Hematopoietic multipotent progenitor cell treated with erythropoietin and hydrocortisone succinate and interleukin-3 and kit ligand, for 15 days (in vitro differentiated cells): ENCODE results near the gene SSNA1.

Experiments used
- DNase-seq: peaks from one replicate; pipeline ENCODE4 v3.0.0-alpha.2; 2015; ENCODE audit warnings: low spot score

SSNA1 gene

GRCh38 chr9:137201205-137201868 is 12.9 kb downstream of the SSNA1 start:
- DNase-seq, result no peak

DNA sequence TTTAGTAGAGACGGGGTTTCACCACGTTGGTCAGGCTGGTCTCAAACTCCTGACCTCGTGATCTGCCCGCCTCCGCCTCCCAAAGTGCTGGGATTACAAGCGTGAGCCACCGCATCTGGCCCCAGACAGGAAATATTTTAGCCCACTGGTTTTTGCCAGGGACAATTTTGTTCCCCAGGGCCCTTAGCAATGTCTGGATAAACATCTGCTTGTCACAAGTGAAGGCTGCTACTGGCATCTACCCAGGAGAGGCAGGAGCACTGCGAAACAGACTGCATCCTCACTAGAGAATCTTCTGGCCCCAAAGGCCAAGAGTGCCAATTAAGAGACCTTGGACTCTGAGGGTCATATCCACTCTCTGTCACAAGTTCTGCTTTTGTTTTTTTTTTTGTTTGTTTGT is 14.5 kb downstream of the SSNA1 start:
- no peak for DNase-seq

- no peak for DNase-seq
Measured at GRCh38 chr9:137204731-137205125, 16.3 kb downstream of the SSNA1 start.

DNA sequence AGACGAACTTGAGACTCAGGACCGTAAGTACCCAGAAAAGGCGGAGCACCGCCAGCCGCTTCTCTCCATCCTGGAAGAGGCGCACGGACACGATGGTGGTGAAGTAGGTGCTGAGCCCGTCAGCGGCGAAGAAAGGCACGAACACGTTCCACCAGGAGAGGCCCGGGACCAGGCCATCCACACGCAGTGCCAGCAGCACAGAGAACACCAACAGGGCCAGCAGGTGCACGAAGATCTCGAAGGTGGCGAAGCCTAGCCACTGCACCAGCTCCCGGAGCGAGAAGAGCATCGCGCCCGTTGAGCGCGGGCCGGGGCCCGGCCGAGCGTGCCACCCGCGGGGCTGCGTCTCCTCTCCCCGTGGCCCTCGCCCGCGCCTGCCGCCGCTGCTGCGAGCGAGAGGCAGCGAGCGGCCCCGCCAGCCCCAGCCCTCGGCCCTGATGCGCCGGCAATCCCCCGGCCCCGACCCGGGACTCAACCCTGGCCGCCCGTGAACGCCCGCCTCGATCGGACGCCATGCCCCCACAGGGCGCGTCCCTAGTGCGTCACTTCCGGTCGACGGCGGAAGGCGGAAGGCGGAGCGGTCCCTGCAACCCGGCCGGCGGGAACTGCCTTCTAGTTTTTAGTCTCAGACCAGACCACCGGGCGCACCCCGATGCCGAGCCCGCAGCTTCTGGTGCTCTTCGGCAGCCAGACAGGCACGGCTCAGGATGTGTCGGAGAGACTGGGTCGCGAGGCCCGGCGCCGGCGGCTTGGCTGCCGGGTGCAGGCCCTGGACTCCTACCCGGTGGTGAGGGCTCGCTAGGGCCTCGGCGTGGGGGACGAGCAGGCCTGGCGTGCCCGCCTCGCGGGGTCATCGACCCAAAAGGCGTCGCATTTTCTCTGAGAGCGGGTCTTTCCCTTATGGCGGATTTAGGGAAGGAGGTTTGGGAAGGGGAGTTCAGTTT is 16.9 kb downstream of the SSNA1 start, which contains the start of the genes NDOR1 and TMEM203:
Gene NDOR1 (plus strand): TSS at position 575 of the 944 bp plus-strand sequence. CDS start 78 bp downstream, at position 653.
Gene TMEM203 (minus strand): TSS at position 523 of the 944 bp plus-strand sequence. CDS start 234 bp downstream, at position 289.
- peak; percentile 92 for DNase-seq

- peak; percentile 66 for DNase-seq
Measured at GRCh38 chr9:137206602-137207001, 18.1 kb downstream of the SSNA1 start.

- DNase-seq, result no peak
Measured at GRCh38 chr9:137211532-137211931, 23.1 kb downstream of the SSNA1 start.

DNA sequence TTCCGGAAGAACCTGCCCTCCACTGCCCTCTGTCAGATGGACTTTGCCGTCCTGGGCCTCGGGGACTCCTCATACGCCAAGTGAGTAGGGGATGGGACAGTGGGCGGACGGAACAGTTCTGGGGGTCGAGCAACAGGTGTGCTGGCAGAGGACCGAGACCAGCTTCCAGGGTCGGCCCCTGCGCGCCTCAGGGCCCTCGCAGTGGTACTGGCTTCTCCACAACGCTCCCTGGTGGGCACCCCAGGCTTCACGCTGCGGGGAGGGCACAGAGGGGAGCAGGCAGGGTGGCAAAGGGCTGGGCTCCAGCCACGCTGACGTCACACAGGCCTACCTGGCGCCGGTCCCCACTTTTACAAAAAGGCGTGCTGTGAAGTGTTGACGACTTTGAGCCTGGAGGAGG is 24.0 kb downstream of the SSNA1 start:
- DNase-seq, result no peak

- no peak for DNase-seq
Measured at GRCh38 chr9:137213160-137214060, 24.9 kb downstream of the SSNA1 start.

DNA sequence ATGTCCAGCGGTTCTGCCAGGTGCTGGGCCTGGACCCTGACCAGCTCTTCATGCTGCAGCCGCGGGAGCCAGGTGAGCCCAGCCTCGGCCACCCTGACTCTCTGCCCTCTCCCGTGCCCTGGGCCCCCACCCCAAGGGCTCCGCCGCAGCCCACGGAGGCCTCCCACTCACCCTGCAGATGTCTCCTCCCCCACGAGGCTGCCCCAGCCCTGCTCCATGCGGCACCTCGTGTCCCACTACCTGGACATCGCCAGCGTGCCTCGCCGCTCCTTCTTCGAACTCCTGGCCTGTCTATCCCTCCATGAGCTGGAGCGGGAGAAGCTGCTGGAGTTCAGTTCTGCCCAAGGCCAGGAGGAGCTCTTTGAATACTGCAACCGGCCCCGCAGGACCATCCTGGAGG is 26.1 kb downstream of the SSNA1 start:
- no peak for DNase-seq

DNA sequence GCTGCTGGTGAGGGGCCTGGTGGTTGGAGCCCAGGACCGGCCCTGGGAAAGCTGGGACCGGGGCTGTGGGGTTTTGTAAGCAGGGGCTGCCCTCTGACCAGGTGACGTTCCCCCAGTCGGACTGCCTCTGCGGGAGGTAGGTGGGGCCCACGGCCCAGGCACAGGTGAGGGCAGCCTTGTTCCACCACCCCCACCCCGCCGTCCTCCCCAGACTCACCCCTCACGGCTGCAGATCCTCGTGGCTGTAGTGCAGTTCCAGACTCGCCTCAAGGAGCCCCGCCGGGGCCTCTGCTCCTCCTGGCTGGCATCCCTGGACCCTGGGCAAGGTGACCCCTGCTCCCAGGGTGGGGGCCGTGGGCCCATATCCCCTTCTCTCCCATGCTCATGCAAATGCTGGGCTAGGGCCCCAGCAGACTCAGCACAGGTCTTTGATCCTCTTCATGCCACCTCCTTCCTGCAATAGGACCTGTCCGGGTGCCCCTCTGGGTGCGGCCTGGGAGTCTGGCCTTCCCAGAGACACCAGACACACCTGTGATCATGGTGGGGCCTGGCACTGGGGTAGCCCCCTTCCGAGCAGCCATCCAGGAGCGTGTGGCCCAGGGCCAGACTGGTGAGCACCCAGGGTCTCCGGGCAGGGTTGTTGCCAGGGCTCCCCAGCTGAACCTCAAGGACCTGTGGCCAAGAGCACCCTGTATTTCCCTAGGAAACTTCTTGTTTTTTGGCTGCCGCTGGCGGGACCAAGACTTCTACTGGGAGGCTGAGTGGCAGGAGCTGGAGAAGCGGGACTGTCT is 26.9 kb downstream of the SSNA1 start:
- no peak for DNase-seq

DNA sequence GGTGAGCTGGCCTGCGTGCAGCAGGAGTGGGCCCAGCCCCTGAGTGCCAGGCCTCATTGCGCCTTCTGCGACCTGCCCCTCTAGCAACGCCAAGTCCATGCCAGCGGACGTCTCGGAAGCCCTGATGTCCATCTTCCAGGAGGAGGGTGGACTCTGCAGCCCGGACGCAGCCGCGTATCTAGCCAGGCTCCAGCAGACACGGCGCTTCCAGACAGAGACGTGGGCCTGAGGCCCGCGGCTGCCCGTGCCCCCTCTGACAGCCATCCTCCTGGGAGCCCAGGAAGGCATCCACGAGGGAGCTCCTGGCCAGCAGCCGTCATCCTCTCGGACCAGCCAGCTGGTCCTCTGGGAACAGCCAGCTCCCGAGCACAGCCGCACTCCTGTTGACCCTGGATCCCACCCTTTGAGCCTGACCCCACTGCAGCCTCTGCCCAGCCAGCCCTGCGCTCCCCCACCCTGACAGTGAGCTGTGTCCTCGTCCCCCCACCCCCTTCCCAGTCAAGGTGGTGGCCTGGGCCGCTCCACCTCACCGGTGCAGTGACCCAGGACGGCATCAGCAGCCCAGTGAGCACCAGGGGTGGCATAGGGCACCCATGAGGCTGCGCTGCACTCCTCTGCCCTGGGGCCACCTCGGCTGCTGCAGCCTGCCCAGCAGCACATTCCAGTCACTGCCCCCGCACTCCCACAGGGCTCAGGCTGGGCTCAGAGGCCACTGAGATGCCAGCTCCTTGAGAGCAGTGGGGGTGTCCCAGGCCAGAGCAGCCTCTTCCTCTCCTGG is 27.9 kb downstream of the SSNA1 start:
- DNase-seq, result no peak

DNA sequence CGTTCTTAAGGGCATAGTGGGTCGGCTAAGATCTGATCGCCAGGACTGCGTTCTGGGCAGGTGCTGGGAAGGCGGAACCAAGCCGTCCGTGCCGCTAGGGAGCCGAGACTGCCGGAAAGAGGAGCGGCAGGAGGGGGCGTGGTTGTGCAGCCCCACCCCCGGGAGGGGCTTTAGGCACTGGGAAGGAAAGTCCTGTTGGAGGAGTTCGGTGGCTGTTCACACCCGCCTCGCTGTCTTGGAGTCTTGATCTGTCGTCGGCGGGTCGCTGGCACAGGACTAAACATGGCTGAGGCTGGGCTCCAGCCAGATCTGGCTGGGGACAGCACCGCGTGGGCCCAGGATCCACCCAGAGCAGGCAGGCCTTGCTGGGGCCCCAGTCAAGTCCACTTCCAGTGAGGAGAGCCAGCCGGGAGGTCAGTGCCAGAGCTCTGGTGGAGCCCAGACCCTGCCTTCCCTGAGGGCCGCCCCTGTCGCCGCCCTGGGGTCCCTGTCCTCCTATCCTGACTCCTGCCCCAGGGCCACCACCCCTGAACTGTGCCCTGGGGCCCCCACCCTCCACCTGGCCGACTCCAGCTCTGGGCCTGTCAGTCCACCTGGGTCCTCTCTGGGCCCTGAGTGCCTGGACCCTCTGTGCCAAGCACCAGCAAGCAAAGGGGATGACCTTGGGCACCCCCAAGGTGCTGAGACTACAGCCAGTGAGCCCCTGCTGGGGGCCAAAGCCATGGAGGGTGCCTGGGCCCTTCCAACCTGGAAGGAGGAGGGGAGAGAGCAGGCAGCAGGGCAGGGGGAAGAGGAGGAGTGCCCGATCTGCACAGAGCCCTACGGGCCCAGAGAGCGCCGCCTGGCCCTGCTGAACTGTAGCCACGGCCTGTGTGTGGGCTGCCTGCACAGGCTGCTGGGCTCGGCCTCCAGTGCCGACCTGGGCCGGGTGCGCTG is 29.1 kb downstream of the SSNA1 start:
- DNase-seq, result no peak

GRCh38 chr9:137218212-137218753 is 29.8 kb downstream of the SSNA1 start:
- no peak for DNase-seq

DNA sequence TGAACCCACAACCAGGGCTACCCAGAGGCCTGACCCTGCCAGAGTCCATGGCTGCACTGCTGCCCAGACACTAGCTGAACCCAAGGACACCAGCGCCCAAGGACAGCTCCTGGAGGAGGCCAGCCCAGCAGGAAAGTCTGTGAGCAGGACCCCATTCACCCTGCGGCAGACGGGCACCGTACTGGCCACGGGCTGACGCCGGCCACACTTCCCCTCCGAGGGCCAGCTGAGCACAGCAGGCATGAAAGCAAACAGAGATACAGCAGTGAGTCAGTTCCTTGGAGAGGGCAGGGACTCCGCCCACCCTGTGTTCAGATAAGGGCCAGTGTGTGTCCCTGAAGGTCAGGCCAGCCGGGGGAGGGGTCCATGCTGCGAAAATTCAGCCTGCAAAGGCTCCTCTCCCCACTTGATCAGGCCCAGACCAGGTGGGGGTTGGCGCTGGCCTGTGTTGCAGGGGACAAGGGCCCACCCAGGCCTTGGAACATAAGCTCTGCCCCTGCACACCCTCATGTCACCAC is 30.3 kb downstream of the SSNA1 start:
- DNase-seq, result peak; percentile 75

- no peak for DNase-seq
Measured at GRCh38 chr9:137219757-137220316, 31.4 kb downstream of the SSNA1 start.

DNA sequence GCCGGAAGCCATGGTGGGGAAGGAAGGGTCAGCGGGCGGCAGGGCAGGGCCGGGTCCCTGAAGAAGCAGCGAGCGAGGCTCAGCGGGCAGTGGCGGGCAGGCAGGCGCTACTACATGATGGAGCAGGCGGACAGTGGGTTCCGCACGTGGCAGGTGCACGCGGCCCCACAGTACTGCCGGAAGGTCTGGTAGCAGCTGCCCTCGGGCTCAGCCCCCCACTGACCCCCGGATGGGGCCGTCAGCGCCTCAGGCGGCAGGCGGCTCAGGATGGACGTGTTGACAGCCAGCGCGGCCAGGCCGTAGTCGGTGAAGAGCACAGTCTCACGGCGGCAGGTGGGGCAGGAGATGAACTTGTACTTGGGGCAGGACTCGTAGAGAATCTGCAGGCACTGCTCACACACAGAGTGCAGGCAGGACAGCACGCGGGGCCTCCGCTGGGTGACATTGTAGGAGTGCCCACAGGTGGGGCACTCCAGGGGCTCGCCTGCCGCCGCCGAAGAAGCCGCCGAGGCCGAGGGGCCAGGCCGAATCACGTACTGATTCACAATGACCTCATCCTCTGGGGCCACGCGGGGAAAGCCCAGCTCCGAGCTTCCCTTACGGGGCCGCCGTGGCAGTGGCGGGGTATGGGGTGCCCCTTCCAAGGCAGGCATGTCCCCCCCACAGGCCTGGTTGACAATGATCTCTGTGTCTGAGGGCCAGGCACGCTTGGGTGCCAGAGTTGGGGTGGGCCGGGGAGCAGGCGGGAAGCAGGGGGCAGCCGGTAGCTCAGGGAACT is 32.0 kb downstream of the SSNA1 start:
- DNase-seq, result no peak

DNA sequence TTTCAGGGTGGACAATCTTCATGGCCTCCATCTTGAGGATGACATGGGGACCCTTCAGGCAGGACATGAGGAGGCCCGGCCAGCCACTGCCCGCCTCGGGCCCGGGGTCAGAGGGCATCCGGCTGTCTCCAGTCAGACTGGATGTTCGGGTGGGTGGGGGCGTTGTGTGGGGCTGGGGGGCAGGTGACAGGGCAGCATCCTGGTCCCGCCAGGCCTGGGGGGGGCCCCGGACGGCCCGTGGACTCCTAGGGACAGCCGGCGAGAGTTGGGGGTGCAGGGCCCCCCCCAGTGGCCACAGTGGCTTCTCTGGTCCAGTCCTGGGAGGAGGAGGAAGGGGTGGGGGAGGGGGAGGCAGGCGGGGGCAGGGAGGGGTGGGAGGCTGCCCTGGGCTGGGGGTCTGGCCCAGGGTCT is 32.6 kb downstream of the SSNA1 start:
- no peak for DNase-seq
